Stimulated activated CD8-positive, alpha-beta memory T cell treated with anti-CD3 and anti-CD28 coated beads, Interleukin-7, amount 100 ng/mL, for 4 hours (primary cell): Measurements from ENCODE around the gene TBC1D4.
"Not testable (repeated sequence)": the region's sequence is repeated elsewhere in the genome, so short reads cannot be mapped to it uniquely, and the experiment has no call there.

Source experiments
- DNase-seq, 2 donors: peaks; one replicate each; pipeline ENCODE4 v3.0.0-alpha.2; 2020; ENCODE audit warnings: low read depth in 2 of 2

Gene TBC1D4

GRCh38 chr13:75455962-75456361 lies 26.0 kb downstream of the TBC1D4 start:
- no peak for DNase-seq

DNA sequence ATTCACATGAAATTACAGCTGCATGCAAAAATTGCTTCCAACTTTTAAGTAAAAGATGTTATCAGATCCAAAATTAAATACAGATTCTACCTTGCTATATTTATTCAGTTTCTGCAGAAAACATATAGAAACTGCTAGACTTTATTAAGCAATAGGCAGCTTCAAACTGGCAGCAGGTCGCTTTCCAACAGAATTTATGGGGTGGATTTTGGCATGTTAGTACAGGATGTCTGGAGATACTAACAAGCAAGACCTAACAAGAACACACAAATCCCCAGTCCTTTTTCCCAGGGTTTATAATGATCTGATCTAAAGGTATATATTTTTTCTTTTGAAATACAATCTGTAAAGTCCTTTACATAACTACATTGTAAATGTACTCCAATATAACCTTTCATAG lies 27.5 kb downstream of the TBC1D4 start:
- DNase-seq, result no peak

DNA sequence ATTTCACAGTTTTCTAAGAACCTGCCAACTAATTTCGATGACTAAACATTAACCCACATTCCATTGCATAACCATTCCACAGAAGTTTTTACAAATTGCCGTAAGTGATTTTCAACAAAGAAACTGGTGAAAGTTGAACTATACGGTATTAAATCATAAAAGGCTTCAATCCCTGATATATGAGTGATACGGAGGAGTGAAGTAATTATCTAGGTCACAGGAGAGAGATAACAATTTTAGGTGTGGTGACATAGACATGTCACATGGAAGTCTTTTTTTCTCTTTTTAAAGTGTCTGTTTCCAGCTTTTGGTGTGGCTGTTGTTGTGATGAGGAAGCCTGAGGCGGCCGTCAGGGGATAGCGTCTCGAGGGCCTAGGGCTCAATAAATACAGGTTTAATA lies 29.4 kb downstream of the TBC1D4 start:
- DNase-seq, result no peak

DNA sequence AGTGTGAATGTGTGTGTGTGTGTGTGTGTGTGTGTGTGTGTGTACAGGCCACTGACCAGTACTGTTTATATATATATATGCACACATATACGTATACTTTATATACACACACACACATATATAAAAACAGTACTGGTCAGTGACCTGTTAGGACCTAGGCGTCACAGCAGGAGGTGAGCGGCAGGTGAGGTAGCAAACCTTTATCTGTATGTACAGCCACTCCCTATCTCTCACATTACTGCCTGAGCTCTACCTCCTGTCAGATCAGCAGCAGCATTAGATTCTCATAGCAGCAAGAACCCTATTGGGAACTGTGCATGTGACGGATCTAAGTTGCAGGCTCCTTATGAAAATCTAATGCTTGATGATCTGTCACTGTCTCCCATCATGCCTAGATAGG lies 34.5 kb downstream of the TBC1D4 start:
- DNase-seq, result no peak

GRCh38 chr13:75446874-75447273 lies 35.1 kb downstream of the TBC1D4 start:
- no peak for DNase-seq

DNA sequence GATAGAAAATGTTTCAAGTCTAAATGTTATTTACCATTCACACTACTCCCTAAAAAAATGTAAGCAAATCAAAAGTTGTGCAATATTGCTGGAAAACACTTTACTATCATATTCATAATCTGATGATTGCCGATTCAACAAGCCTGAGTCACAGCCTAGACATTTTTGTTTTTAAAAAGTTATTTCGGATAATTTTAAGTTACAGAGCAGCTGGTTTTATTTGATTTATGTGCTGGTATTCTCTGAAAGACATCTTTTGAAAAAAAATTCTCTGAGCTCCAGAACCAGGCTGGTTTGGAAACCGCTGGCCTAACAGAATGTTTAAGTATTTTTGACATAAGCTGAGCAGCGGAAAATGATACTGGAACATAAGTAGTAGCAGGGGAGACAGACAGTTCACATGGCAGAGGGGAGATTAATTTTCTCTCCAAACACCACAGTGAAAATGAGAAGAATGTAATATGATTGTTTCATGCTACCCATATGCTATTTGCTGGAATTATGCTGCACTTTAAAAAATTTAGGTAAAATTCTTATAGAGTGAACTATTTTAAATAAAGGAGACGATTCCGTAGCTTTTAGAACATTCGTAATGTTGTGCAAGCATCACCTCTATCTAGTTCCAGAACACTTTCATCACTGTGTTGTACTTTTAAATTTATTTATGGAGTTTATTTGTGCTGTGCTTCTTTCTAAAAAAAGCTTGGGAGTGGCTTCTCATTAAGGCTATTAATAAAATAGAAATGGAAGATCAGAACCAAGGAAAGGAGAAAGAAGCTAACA lies 36.1 kb downstream of the TBC1D4 start:
- DNase-seq, result no peak

- DNase-seq, result no peak
Observed at GRCh38 chr13:75444016-75444415, 38.0 kb downstream of the TBC1D4 start.

DNA sequence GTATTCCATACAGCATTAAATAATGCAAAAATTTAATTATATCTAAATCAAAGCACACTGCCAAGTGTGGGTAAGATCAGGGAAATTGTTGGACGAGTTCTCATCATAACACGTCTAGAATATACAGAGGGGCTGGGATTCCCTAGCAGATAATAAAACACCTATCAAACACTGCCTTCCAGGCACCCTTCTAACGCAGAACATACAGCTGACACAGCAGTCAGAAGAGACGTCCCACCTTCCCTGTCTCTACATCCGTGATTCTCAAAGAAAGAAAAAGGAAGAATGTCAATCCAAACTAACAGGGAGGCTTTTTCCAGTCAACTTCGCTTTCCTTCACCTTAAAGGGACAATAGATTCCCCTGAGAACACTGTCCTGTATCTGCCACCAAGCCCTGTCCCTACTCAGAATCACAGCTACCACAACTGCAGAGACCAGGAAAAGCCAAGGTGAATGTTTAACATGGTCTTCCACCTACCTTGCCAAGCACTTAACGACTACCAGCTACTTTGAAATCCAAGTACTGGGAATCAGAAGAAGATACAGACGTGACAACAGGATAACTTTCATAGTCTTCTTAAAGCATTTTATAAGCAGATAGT lies 38.5 kb downstream of the TBC1D4 start:
- DNase-seq, result no peak

DNA sequence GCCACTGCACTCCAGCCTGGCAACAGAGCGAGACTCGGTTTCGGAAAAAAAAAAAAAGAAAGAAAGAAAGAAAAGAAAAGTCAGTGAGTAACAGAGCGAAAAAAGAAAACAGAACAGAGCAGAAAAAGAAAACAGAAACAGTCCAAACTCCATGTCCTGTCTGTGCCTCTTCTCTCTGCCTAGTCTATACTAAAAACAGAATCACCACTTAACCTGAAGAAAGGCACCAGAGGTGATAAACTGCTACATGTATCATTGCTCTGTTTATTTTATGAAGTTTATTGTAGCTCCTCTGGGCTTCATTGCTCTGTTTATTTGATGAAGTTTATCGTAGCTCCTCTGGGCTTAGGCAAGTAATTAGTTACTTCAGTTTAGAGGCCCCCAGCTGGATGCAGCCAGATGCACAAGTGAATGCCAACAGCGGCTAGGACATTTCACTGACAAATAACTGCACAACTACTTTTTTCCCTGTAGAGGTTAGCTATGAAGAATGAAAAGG lies 39.2 kb downstream of the TBC1D4 start:
- DNase-seq, result no peak

DNA sequence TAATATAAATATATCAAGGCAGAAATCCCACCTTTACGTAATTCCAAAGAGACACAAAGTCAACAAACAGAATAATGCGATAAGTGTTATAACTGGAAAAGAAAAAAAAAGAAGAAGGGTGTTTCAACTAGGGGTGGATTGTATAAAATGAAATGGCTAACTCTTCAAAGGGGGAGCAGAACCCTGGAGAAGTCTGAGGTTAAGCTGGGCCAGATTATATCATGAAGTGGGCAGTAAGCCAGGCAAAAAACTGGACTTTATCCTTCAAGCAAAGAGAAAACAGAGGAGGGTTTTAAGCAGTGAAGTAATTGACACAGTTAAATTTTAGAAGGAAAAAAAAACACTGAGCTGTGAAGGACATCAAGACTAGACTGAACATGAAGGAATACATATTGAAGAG lies 41.9 kb downstream of the TBC1D4 start:
- no peak for DNase-seq

DNA sequence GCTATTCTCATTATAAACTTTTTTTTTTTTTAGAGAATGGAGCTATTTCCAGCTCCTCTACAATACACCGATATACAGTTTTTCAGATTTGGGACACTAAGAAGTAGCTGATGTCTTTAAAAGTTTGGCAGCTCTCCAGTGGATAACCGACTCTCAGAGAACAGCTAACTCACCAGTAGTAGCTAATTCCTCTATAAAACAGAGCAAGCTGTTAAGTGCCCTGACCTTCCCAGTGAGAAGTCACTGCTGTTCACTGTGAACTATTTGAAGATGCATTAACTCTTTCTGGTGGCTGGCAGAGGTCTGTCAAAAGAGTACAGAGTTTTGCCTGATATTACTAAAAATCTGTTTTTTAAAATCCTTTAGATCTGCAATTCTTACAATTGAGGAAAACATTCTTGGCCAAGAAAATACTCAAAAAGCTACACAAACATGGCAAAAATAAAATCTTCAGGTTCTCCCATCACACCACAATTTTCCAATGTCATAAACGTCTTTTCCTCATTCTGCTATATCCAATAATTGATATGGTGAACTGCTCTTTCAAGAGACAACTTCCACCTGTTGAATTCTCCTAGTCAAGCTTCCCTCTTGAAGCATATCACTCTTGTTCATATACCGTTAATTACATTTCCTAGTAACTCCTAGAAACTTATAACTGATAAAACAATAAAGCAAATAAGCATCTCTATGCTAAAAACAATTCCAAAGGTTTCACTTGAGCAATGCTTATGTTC lies 44.2 kb downstream of the TBC1D4 start:
- DNase-seq, result no peak

GRCh38 chr13:75434126-75434525 lies 47.8 kb downstream of the TBC1D4 start:
- not testable (repeated sequence) for DNase-seq

DNA sequence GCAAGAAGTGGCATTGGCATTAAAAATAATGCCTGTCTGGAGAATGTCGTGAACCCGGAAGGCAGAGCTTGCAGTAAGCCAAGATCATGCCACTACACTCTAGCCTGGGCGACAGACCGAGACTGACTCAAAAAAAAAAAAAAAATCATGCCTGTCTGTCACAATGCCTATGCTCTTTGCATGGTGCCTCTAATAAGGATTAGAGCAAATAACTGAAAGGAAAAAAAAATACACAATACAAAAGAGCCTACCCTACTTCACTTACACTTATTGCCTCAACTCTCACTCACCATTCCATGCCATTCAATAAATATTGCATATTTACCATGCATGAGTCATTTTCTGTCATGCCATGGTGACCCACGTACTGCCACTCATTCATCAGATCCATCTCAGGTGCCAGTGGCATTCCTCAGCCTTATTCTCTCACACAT lies 49.1 kb downstream of the TBC1D4 start:
- no peak for DNase-seq

DNA sequence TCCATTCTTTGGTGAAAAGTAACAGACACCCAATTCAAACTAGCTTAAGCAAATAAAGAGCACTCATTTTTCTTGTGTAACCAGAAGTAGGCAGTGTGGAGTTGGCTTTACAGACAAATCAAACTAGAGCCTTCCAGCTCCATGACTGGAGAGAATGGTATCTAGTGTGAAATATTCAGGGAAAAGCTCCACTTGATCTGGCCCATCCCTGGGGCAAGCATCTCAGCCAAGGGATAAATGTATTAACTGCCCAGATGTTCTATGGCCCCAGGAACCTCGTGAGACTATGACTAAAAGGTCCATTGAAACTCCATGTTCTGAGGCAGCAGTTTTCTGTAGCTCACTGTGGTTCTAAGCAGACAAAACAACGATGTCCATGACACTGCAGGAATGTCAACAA lies 49.9 kb downstream of the TBC1D4 start:
- no peak for DNase-seq

GRCh38 chr13:75430436-75431209 lies 51.3 kb downstream of the TBC1D4 start:
- no peak for DNase-seq

GRCh38 chr13:75426421-75426820 lies 55.5 kb downstream of the TBC1D4 start:
- DNase-seq, result no peak

- no peak for DNase-seq
Observed at GRCh38 chr13:75425216-75426009, 56.6 kb downstream of the TBC1D4 start.

- no peak for DNase-seq
Observed at GRCh38 chr13:75423946-75424345, 58.0 kb downstream of the TBC1D4 start.

DNA sequence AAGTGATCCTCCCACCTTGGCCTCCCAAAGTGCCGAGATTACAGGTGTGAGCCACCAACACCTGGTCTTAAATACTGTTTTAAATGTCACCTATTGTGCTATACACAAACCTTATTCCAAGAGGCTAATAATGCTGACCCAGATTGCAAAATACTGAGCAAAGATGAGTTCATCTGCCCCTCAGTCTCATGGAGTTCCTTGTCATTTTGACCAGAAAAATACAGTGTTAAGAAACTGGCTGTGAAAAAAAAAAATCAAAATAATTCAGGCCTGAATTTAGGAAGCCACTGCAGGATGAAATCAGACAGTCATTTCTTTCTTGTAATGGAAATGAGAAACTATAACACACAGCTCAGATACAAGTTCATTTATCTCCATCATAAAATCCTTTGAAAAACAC lies 59.9 kb downstream of the TBC1D4 start:
- no peak for DNase-seq

DNA sequence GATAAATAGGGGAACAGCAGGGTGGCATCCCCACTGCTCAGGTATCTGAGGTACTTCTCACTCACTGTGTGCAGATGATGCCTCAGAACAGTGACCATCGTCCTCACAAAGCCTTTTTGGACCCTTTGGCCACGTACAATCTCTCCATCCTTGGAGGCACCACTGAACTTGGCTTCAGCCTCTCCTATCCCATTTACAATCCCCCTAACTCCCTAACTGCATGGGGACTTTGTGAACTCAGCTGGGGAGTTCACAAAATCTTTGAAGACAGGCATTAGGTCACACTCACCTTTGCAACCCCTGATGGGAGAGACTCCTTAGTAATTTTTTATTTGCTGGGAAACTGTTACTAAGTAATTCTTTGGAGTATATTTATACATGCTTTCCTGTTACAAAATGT lies 60.8 kb downstream of the TBC1D4 start:
- no peak for DNase-seq

- DNase-seq, result no peak
Observed at GRCh38 chr13:75419656-75420055, 62.3 kb downstream of the TBC1D4 start.
